IMR-90 (cell line): ENCODE measurements around the gene SCN8A. TPM values are rescaled to one million over a fixed set of nuclear protein-coding genes. Genes with fewer than 3 reads are reported as not detected.

Source experiments
- ATAC-seq: fragments of 200-7000 bp; cut with Tn5 transposase; 2 replicates; pipeline ENCODE4 v1.9.1; 2020; ENCODE audit warnings: low read depth, mild to moderate bottlenecking, moderate library complexity
- BruUV-seq: library from RNA; stranded (reverse); fragments of 400-500 nt; replicated peaks from 2 replicates; lab custom pipeline; 2021; lab: Mats Ljungman, UMichigan
- CTCF ChIA-PET: fragments of 300-600 bp; formaldehyde crosslinking; extraction: SDS; loops from one replicate; lab custom pipeline; 2021; ENCODE audit warnings: antibody characterized with exemption; lab: Yijun Ruan, JAX
- POLR2A ChIA-PET: fragments of 300-600 bp; sonication (Branson Sonifier 250); formaldehyde crosslinking; loops from one replicate; lab custom pipeline; 2022; ENCODE audit warnings: antibody characterized with exemption; ENCODE audit not compliant: unreplicated experiment; lab: Charles Lee
- DNase-seq: peaks from one replicate; pipeline ENCODE4 v3.0.0; 2013
- H2AFZ ChIP-seq: replicated peaks from 2 replicates; pipeline ENCODE3; 2013; ENCODE audit warnings: low read length, mild to moderate bottlenecking; ENCODE audit not compliant: poor library complexity
- H2AK5ac ChIP-seq: 2 replicates; pipeline ENCODE4 v1.6.1; 2013; ENCODE audit warnings: low read depth, low read length, inconsistent platforms
- H2AK9ac ChIP-seq: replicated peaks from 2 replicates; pipeline ENCODE3; 2013; ENCODE audit warnings: mild to moderate bottlenecking, low read depth, low read length, moderate library complexity; ENCODE audit not compliant: poor library complexity
- H2BK120ac ChIP-seq: 2 replicates; pipeline ENCODE4 v1.6.1; 2013; ENCODE audit warnings: low read depth, low read length, inconsistent platforms
- H2BK15ac ChIP-seq: 3 replicates; pipeline ENCODE4 v1.6.1; 2013; ENCODE audit warnings: low read depth, low read length, inconsistent platforms
- H2BK20ac ChIP-seq: 2 replicates; pipeline ENCODE4 v1.6.1; 2013; ENCODE audit warnings: low read depth, mild to moderate bottlenecking, inconsistent platforms, low read length, moderate library complexity
- H2BK5ac ChIP-seq: 2 replicates; pipeline ENCODE4 v1.6.1; 2013; ENCODE audit warnings: mild to moderate bottlenecking, low read depth, low read length, inconsistent platforms; ENCODE audit not compliant: poor library complexity, severe bottlenecking
- H3K14ac ChIP-seq: replicated peaks from 2 replicates; pipeline ENCODE4 v1.6.1; 2013; ENCODE audit warnings: low read depth, low read length, inconsistent platforms
- H3K18ac ChIP-seq: 2 replicates; pipeline ENCODE4 v1.6.1; 2013; ENCODE audit warnings: low read depth, low read length, control low read depth
- H3K23ac ChIP-seq: 2 replicates; pipeline ENCODE4 v1.6.1; 2013; ENCODE audit warnings: low read depth, low read length, inconsistent platforms
- H3K27ac ChIP-seq: 2 replicates; pipeline ENCODE4 v1.5.1; 2013; ENCODE audit warnings: mild to moderate bottlenecking, control low read depth, low read length; ENCODE audit not compliant: insufficient read depth
- H3K27me3 ChIP-seq: 2 replicates; pipeline ENCODE4 v1.6.1; 2013; ENCODE audit warnings: low read length; ENCODE audit not compliant: control insufficient read depth, insufficient read depth
- H3K36me3 ChIP-seq: 2 replicates; pipeline ENCODE4 v1.6.1; 2013; ENCODE audit warnings: low read length, mixed read lengths; ENCODE audit not compliant: control insufficient read depth, insufficient read depth
- H3K4ac ChIP-seq: 2 replicates; pipeline ENCODE4 v1.6.1; 2013; ENCODE audit warnings: low read depth, low read length, inconsistent platforms
- H3K4me1 ChIP-seq: 2 replicates; pipeline ENCODE4 v1.6.1; 2013; ENCODE audit warnings: low read length, mixed read lengths; ENCODE audit not compliant: control insufficient read depth, insufficient read depth
- H3K4me2 ChIP-seq: 2 replicates; pipeline ENCODE4 v1.6.1; 2013; ENCODE audit warnings: low read depth, mild to moderate bottlenecking, control low read depth, low read length, moderate library complexity
- H3K4me3 ChIP-seq: 2 replicates; pipeline ENCODE4 v1.5.1; 2013; ENCODE audit warnings: low read depth, mild to moderate bottlenecking, control low read depth, low read length, moderate library complexity; ENCODE audit not compliant: insufficient read depth
- H3K56ac ChIP-seq: 2 replicates; pipeline ENCODE4 v1.6.1; 2013; ENCODE audit warnings: low read length, inconsistent platforms; ENCODE audit not compliant: insufficient read depth; ENCODE audit errors: extremely low read depth
- H3K79me1 ChIP-seq, 2 experiments: 2 replicates each; pipeline ENCODE4 v1.6.1; 2013; ENCODE audit warnings: low read length in 2 of 2, inconsistent platforms in 1 of 2, low read depth in 1 of 2
- H3K9ac ChIP-seq: 2 replicates; pipeline ENCODE4 v1.6.1; 2013; ENCODE audit warnings: low read depth, low read length, control low read depth
- H3K9me1 ChIP-seq: 2 replicates; pipeline ENCODE4 v1.6.1; 2013; ENCODE audit warnings: low read length, inconsistent platforms; ENCODE audit not compliant: insufficient read depth
- H3K9me3 ChIP-seq: 2 replicates; pipeline ENCODE4 v1.6.1; 2013; ENCODE audit warnings: low read length; ENCODE audit not compliant: control insufficient read depth, insufficient read depth
- H4K20me1 ChIP-seq: 2 replicates; pipeline ENCODE4 v1.6.1; 2013; ENCODE audit warnings: low read length, inconsistent platforms; ENCODE audit not compliant: insufficient read depth
- H4K5ac ChIP-seq: 2 replicates; pipeline ENCODE4 v1.6.1; 2013; ENCODE audit warnings: mild to moderate bottlenecking, low read depth, low read length, control low read depth
- H4K8ac ChIP-seq, 2 experiments: 2 replicates each; pipeline ENCODE4 v1.6.1; 2013; ENCODE audit warnings: low read depth in 2 of 2, low read length in 2 of 2, control low read depth in 1 of 2, inconsistent platforms in 1 of 2
- H4K91ac ChIP-seq: 2 replicates; pipeline ENCODE4 v1.6.1; 2013; ENCODE audit warnings: low read depth, low read length, inconsistent platforms; ENCODE audit not compliant: insufficient read depth
- CEBPB ChIP-seq: IDR thresholded peaks from 2 replicates; pipeline ENCODE4 v1.6.1; 2012; ENCODE audit warnings: low read depth, low read length, improper control_type of control experiment
- CHD1 ChIP-seq: IDR thresholded peaks from 2 replicates; pipeline ENCODE4 v1.6.1; 2012; ENCODE audit warnings: low read depth, low read length, improper control_type of control experiment
- CTCF ChIP-seq: conservative IDR thresholded peaks from 2 replicates; pipeline ENCODE4 v1.5.1; 2012; ENCODE audit warnings: mild to moderate bottlenecking, low read depth, low read length, improper control_type of control experiment
- ELK1 ChIP-seq: fragments of 150-350 bp; IDR thresholded peaks from 2 replicates; pipeline ENCODE4 v1.6.1; 2016; ENCODE audit warnings: low read depth, mild to moderate bottlenecking, low read length, moderate library complexity, borderline replicate concordance
- MAFK ChIP-seq: IDR thresholded peaks from 2 replicates; pipeline ENCODE4 v1.6.1; 2012; ENCODE audit warnings: low read depth, low read length, improper control_type of control experiment
- MAZ ChIP-seq: IDR thresholded peaks from 2 replicates; pipeline ENCODE4 v1.6.1; 2012; ENCODE audit warnings: low read depth, mild to moderate bottlenecking, low read length, improper control_type of control experiment, moderate library complexity, borderline replicate concordance
- MXI1 ChIP-seq: IDR thresholded peaks from 2 replicates; pipeline ENCODE4 v1.6.1; 2012; ENCODE audit warnings: low read depth, mild to moderate bottlenecking, low read length, moderate library complexity, borderline replicate concordance
- POLR2A ChIP-seq: IDR thresholded peaks from 2 replicates; pipeline ENCODE4 v1.6.1; 2012; ENCODE audit warnings: mild to moderate bottlenecking, low read depth, low read length
- RAD21 ChIP-seq: IDR thresholded peaks from 2 replicates; pipeline ENCODE4 v1.6.1; 2012; ENCODE audit warnings: low read length, improper control_type of control experiment
- RFX5 ChIP-seq: IDR thresholded peaks from 2 replicates; pipeline ENCODE4 v1.8.0; 2012; ENCODE audit warnings: low read depth, mild to moderate bottlenecking, low read length, moderate library complexity
- SMC3 ChIP-seq: fragments of 150-350 bp; IDR thresholded peaks from 2 replicates; pipeline ENCODE4 v1.6.1; 2016; ENCODE audit warnings: low read depth, mild to moderate bottlenecking, antibody characterized with exemption, low read length, moderate library complexity
- dilution Hi-C: fragments of 300-500 bp; cut with HindIII; formaldehyde crosslinking; loops from one replicate; pipeline ENCODE4 v1.14.3; 2018; ENCODE audit warnings: low sequenced_read_pairs; ENCODE audit not compliant: unreplicated experiment
- in situ Hi-C: fragments of 300-500 bp; cut with MboI; formaldehyde crosslinking; loops from 3 replicates; pipeline ENCODE4 v1.14.3; 2019; ENCODE audit warnings: low sequenced_read_pairs, inconsistent platforms, mixed read lengths
- intact Hi-C: fragments of 100-400 bp; cut with micrococcal nuclease; formaldehyde crosslinking; loops from 2 replicates; pipeline ENCODE4 v1.10.0; 2022
- polyA plus RNA-seq, 3 experiments: library from polyadenylated mRNA; depleted of rRNA; stranded (reverse); fragments of >200 nt; gene quantifications; 2 replicates each; pipeline ENCODE4 v1.2.3, GENCODE V29; 2012; ENCODE audit warnings: low replicate concordance in 1 of 3
- total RNA-seq: library from RNA; depleted of rRNA; stranded (reverse); fragments of >200 nt; gene quantifications from 2 replicates; pipeline ENCODE4 v1.2.3, GENCODE V29; 2012

Gene SCN8A
- total and polyA plus RNA-seq, 2 of the 4 experiments (the other 2 are of a cell fraction): 6.9 to 19.7 TPM

- H4K8ac ChIP-seq: no peak overlapping the region
- no peak overlapping the region for H3K14ac ChIP-seq
- DNase-seq (no peak), ATAC-seq (no peak)
- no peak overlapping the region for H3K56ac ChIP-seq
- H2BK120ac ChIP-seq: no peak overlapping the region
- H2AFZ ChIP-seq: no peak overlapping the region
- no peak overlapping the region for H3K9ac ChIP-seq
- intact Hi-C loops: no loop called here
- no peak overlapping the region for H2BK5ac ChIP-seq
- H2AK5ac ChIP-seq: no peak overlapping the region
- H3K27me3 ChIP-seq: no peaks in the 10 kb centered on the region
- H3K79me1 ChIP-seq: no peaks in the 10 kb centered on the region; a peak in 1 of 4 replicates
- no peak overlapping the region for H4K91ac ChIP-seq
- in situ Hi-C loops: no loop called here
- no peak overlapping the region for H3K4ac ChIP-seq
- H3K4me2 ChIP-seq: no peak overlapping the region
- peaks cover 5% of the 10 kb centered on the region; the same call in 1 of the 2 replicates for H3K36me3 ChIP-seq
- H4K20me1 ChIP-seq: no peaks in the 10 kb centered on the region
- H3K18ac ChIP-seq: no peak overlapping the region
- H3K23ac ChIP-seq: no peak overlapping the region
- TF ChIP-seq CEBPB: no peak
- no peak for TF ChIP-seq CHD1
- TF ChIP-seq ELK1: no peak
- no peak for TF ChIP-seq POLR2A
- TF ChIP-seq RAD21: no peak
- TF ChIP-seq MAZ: no peak
- TF ChIP-seq MAFK: no peak
- no peak for TF ChIP-seq CTCF
- no peak for TF ChIP-seq RFX5
- TF ChIP-seq MXI1: no peak
- TF ChIP-seq SMC3: no peak
- no peaks in the 10 kb centered on the region for H3K9me3 ChIP-seq
- dilution Hi-C loops: no loop called here
- no peak overlapping the region for H2BK20ac ChIP-seq
- CTCF ChIA-PET: no interaction called here
- no peaks in the 10 kb centered on the region; the same call in 1 of the 2 replicates for H3K4me1 ChIP-seq
- H2BK15ac ChIP-seq: no peak overlapping the region
- no peak overlapping the region for H4K5ac ChIP-seq
- peaks cover 4% of the 10 kb centered on the region for H3K9me1 ChIP-seq
- BruUV-seq: no TSS peak
- POLR2A ChIA-PET: no interaction called here
- no peak overlapping the region for H3K27ac ChIP-seq
- no peak overlapping the region for H3K4me3 ChIP-seq
- H2AK9ac ChIP-seq: no peak overlapping the region
These were observed 172.7 kb downstream of the SCN8A start for GRCh38 chr12:51763743-51764142.
